Upper lobe of left lung (tissue), 6 donors: ENCODE results near the gene AVPR1A. TPM values are rescaled to one million over a fixed set of nuclear protein-coding genes. Genes with fewer than 3 reads are reported as not detected.

Experiments used
- ATAC-seq, 2 donors: fragments of 200-7000 bp; cut with Tn5 transposase; one replicate each; pipeline ENCODE4 v1.9.1; 2022; ENCODE audit warnings: mild to moderate bottlenecking in 2 of 2, moderate library complexity in 2 of 2; ENCODE audit not compliant: low FRiP score in 2 of 2
- DNase-seq, 2 donors: peaks; one replicate each; pipeline ENCODE4 v3.0.0-alpha.2; 2019 to 2020
- H3K27ac ChIP-seq, 4 donors: fragments of 200-600 bp; sonication (generic); one replicate each; pipeline ENCODE4 v1.5.1; 2016 to 2019
- H3K27me3 ChIP-seq, 4 donors: fragments of 200-600 bp; sonication (generic); one replicate each; pipeline ENCODE4 v1.5.1; 2017 to 2019
- H3K36me3 ChIP-seq, 4 donors: fragments of 200-600 bp; sonication (generic); one replicate each; pipeline ENCODE4 v1.5.1; 2016 to 2019
- H3K4me1 ChIP-seq, 4 donors: fragments of 200-600 bp; sonication (generic); one replicate each; pipeline ENCODE4 v1.5.1; 2018 to 2019
- H3K4me3 ChIP-seq, 4 donors: fragments of 200-600 bp; sonication (generic); one replicate each; pipeline ENCODE4 v1.5.1; 2017 to 2019; ENCODE audit warnings: mild to moderate bottlenecking in 2 of 4, moderate library complexity in 1 of 4
- H3K9me3 ChIP-seq, 4 donors: fragments of 200-600 bp; sonication (generic); one replicate each; pipeline ENCODE4 v1.5.1; 2018 to 2019
- CTCF ChIP-seq, 6 experiments: fragments of 450-650 bp in 4 of 6; fragments of 200-600 bp in 2 of 6; sonication (generic) in 2 of 6; IDR thresholded peaks; one replicate each; pipeline ENCODE4 v1.5.1; 2016 to 2019; ENCODE audit warnings: antibody characterized with exemption in 6 of 6
- EP300 ChIP-seq, 4 donors: sonication (generic); formaldehyde crosslinking; IDR thresholded peaks; one replicate each; pipeline ENCODE4 v1.5.1; 2017; ENCODE audit warnings: antibody characterized with exemption in 4 of 4, control low read depth in 2 of 4
- POLR2A ChIP-seq, 4 donors: fragments of 450-650 bp; IDR thresholded peaks; one replicate each; pipeline ENCODE4 v1.5.1; 2016 to 2017; ENCODE audit warnings: antibody characterized with exemption in 4 of 4, mild to moderate bottlenecking in 2 of 4
- POLR2AphosphoS5 ChIP-seq, 2 donors: sonication (generic); formaldehyde crosslinking; IDR thresholded peaks; one replicate each; pipeline ENCODE4 v1.5.1; 2017; ENCODE audit warnings: antibody characterized with exemption in 2 of 2
- WGBS, 2 donors: methylation state at CpG; one replicate each; pipeline ENCODE4 v1.1.5; 2017 to 2018; 5-methylcytosine and 5-hydroxymethylcytosine counted together
- total RNA-seq, 6 donors: library from RNA; depleted of rRNA in 4 of 6; stranded (reverse); fragments of >200 nt in 4 of 6; gene quantifications; one replicate each; pipeline versions ENCODE4 v1.1.0 to v1.2.1, GENCODE V29; 2016 to 2021
- donor health status: DM: no; HTN: no; CAD: no; lungs with moderate emphysema.
- donor health status: DM: no; HTN: yes; CAD: no; lungs with severe emphysema.

Gene AVPR1A
- total RNA-seq, 6 donors from 2014 or later = 0.33 to 2.5 (median 0.74) TPM; not detected in 1

- 86 to 90% methylated on average over 4 of the region's 4 CpGs for WGBS, 2 donors
- ATAC-seq = no peak
- H3K36me3 ChIP-seq = no peaks in the 10 kb centered on the region
- no peaks in the 10 kb centered on the region for H3K4me1 ChIP-seq
- no peak for DNase-seq
- no peaks in the 10 kb centered on the region for H3K27me3 ChIP-seq
- H3K9me3 ChIP-seq = no peaks in the 10 kb centered on the region
- no peak overlapping the region for H3K4me3 ChIP-seq
- H3K27ac ChIP-seq = no peak overlapping the region
- TF ChIP-seq POLR2A (IDR thresholded peaks at IDR 0.05) = no peak
- TF ChIP-seq CTCF (IDR thresholded peaks at IDR 0.05) = no peak
These were observed 17.0 kb downstream of the AVPR1A start for GRCh38 chr12:63133981-63134380.

GRCh38 chr12:63132201-63132600 lies 18.8 kb downstream of the AVPR1A start:
- WGBS, 2 donors = 67 to 77% methylated on average over 1 of the region's 1 CpG
- no peak overlapping the region for H3K4me3 ChIP-seq
- H3K4me1 ChIP-seq = no peaks in the 10 kb centered on the region
- no peak for TF ChIP-seq POLR2A (IDR thresholded peaks at IDR 0.05)
- no peak for TF ChIP-seq EP300 (IDR thresholded peaks at IDR 0.05)
- no peak for TF ChIP-seq CTCF (IDR thresholded peaks at IDR 0.05)
- TF ChIP-seq POLR2AphosphoS5 (IDR thresholded peaks at IDR 0.05) = no peak
- DNase-seq = no peak
- ATAC-seq = no peak
- H3K27me3 ChIP-seq = no peaks in the 10 kb centered on the region
- H3K27ac ChIP-seq = no peak overlapping the region
- H3K36me3 ChIP-seq = no peaks in the 10 kb centered on the region
- H3K9me3 ChIP-seq = no peaks in the 10 kb centered on the region

GRCh38 chr12:63129927-63130326 lies 21.1 kb downstream of the AVPR1A start:
- no peak overlapping the region for H3K4me3 ChIP-seq
- no peaks in the 10 kb centered on the region for H3K4me1 ChIP-seq
- no peaks in the 10 kb centered on the region for H3K9me3 ChIP-seq
- H3K27me3 ChIP-seq = no peaks in the 10 kb centered on the region
- DNase-seq = no peak
- no peak for ATAC-seq
- TF ChIP-seq POLR2A (IDR thresholded peaks at IDR 0.05) = no peak
- no peak for TF ChIP-seq POLR2AphosphoS5 (IDR thresholded peaks at IDR 0.05)
- TF ChIP-seq CTCF (IDR thresholded peaks at IDR 0.05) = no peak
- no peak for TF ChIP-seq EP300 (IDR thresholded peaks at IDR 0.05)
- H3K36me3 ChIP-seq = no peaks in the 10 kb centered on the region
- 77 to 85% methylated on average over 2 of the region's 2 CpGs for WGBS, 2 donors
- H3K27ac ChIP-seq = no peak overlapping the region

GRCh38 chr12:63124778-63125177 lies 26.2 kb downstream of the AVPR1A start:
- DNase-seq = no peak
- Histone ChIP-seq H3K9me3 (no peaks in the 10 kb centered on the region), H3K4me3 (no peak overlapping the region), H3K36me3 (no peaks in the 10 kb centered on the region), H3K27me3 (no peaks in the 10 kb centered on the region), H3K27ac (no peak overlapping the region), H3K4me1 (no peaks in the 10 kb centered on the region)
- no peak for TF ChIP-seq POLR2A (IDR thresholded peaks at IDR 0.05)
- no peak for TF ChIP-seq CTCF (IDR thresholded peaks at IDR 0.05)
- no peak for TF ChIP-seq POLR2AphosphoS5 (IDR thresholded peaks at IDR 0.05)
- TF ChIP-seq EP300 (IDR thresholded peaks at IDR 0.05) = no peak
- no peak for ATAC-seq

GRCh38 chr12:63103494-63104131 lies 47.4 kb downstream of the AVPR1A start:
- ATAC-seq (no peak), DNase-seq (no peak)
- no peak overlapping the region for H3K27ac ChIP-seq
- no peaks in the 10 kb centered on the region for H3K4me1 ChIP-seq
- H3K4me3 ChIP-seq = no peak overlapping the region
- TF ChIP-seq POLR2AphosphoS5 (IDR thresholded peaks at IDR 0.05) (no peak), CTCF (IDR thresholded peaks at IDR 0.05) (peak; percentile 24 to 72 (median 53))
- WGBS, 2 donors = 10 to 11% methylated on average over 5 of the region's 5 CpGs
- H3K9me3 ChIP-seq = no peaks in the 10 kb centered on the region
- no peaks in the 10 kb centered on the region for H3K36me3 ChIP-seq
- no peaks in the 10 kb centered on the region for H3K27me3 ChIP-seq
